NCI-H2227 (cell line): ENCODE results near the gene A3GALT2.

Source experiments
- DNase-seq: peaks from one replicate; lab custom pipeline; 2025; ENCODE audit not compliant: unreplicated experiment; lab: John Stamatoyannopoulos, UW

A3GALT2 gene

GRCh38 chr1:33320619-33321165, at the start of gene A3GALT2:
Gene A3GALT2 (minus strand): TSS chr1:33321098. CDS start chr1:33321098, 0 bp downstream.
- no peak for DNase-seq

- DNase-seq: no peak
Observed at GRCh38 chr1:33370301-33370700, 49.4 kb upstream of the A3GALT2 start.

DNA sequence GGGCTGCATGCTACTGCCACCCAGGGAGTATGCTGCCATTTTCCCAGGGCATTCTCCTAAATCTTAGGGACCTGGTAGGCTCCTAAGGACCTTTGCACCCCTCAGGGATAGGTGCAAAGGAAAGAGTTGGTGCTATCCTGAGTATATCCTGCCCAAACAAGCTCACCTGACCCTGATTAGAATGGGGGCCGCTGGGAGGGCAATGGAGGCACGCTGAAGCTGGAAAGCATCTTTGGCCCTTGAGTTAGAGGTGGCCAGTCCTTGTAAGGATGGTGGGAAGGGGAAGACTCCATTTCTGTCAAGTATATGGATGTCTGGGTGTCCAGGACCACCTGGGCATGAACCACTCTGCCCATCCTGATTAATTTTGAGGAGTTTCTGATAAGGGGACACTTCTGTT, 48.9 kb upstream of the A3GALT2 start:
- no peak for DNase-seq

DNA sequence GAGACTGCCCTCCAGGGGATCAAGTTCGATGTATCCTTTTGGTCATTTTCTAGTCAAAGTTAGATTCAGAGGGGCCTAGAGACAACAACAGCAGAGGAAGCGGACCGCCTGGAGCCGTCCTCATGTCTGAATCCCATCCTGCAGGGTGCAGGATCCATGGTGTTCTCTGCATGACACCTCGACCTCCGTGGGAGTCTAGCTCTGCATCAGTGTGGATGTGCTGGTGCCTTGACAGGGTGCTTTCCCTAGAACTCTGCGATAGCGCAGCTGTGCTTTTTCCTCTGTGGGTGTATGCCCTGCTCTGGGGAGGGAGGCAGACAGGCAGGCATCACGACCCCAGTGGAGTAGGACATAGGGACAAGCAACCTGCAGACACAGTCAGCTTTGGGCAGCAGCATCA, 48.2 kb upstream of the A3GALT2 start:
- no peak for DNase-seq

GRCh38 chr1:33368431-33368830, 47.5 kb upstream of the A3GALT2 start:
- DNase-seq: no peak

DNA sequence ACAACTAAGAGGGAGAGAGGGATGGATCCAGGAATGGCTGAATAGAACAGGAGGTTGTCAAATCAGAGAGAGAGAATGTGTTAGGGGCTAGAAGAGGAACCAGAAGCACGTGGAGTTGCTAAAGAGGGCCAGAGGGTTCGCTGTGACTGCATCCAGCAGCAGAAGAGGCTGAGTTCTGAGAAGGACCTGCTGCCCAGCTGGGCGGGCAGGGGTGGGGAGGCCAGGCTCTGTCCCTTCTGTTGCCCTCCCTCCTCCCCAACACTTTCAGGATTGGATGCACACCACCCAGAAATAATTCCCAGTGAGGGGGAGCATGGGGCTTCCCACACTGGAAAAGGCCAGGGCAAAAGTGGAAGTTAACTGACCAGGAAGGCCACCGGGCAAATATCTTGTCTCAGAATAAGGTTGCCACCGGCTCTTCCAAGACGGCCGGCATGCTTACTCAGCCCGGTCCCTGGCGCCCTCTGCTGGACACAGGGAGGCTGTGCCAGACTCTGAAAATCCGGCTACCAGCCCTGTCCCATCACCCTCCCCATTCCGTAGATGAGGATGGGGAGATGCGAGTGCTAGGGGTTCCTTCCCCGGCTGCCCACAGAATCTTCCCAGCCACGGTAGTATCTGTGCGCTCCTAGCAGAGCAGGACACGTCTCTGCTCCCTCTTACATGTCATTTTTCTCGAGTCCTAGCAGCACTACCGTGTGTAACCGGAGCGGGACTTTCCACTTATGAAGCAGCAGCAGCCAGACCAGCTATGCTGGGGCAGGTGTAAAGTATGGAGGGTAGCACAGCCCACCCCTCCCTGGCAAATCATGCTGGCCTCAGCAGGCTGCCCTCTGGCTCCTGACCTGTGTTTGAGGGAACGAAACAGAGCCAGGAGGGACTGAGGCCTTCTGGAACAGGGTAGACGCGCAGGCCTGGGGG, 46.8 kb upstream of the A3GALT2 start:
- DNase-seq: peak; percentile 89

DNA sequence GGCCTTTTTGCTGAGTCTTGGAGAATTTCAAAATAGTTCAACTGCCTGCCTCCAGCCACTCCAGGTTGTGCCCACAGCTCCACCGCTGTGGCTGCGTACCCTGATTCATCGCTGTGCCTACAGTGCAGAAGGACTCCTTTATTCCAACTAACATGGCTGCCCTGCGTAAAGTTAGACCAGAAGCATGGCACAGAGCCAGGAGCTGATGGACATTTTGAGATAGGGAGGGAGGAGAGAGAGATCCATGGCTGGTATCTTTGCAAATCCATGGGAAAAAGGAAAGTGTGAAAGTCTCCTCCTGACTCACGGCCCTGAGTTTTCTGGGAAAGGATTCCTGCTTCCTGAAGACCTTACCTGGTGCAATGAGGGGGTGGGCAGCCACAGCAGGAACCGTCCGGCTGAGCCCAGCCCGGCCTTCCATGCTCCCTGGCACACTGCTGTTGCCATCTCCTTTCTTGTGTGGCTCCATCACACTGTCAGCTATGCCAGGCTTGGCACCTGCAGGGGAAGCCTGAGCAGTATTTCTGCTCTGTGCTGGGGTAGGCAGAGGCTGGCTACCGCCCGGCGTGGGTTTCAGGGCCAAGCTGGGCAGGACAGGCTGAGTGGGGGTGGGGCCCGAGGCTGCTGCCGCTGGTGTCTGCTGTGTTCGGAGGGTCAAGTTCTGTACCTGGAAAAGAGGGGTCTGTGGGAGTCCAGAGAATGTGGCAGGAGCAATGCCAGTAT, 46.0 kb upstream of the A3GALT2 start:
- DNase-seq: no peak

GRCh38 chr1:33365560-33365997, 44.7 kb upstream of the A3GALT2 start:
- no peak for DNase-seq

DNA sequence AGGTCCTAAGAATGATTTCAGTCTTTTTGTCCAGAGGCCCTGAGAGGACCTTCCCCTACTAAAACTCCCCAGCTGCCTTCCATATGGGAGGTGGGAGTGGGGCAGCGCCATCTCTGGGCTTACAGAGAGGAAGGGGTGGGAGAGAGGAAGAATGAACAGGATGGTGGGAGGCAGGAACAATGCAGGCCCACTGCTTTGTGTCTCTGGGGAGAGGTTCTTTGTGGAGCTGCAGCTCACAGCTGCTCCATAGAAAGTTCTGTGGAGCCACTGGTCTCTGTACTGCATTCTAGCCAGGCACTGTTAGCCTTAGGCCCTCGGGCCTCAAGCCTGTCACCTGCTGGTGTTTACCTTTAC, 43.6 kb upstream of the A3GALT2 start:
- DNase-seq: no peak

DNA sequence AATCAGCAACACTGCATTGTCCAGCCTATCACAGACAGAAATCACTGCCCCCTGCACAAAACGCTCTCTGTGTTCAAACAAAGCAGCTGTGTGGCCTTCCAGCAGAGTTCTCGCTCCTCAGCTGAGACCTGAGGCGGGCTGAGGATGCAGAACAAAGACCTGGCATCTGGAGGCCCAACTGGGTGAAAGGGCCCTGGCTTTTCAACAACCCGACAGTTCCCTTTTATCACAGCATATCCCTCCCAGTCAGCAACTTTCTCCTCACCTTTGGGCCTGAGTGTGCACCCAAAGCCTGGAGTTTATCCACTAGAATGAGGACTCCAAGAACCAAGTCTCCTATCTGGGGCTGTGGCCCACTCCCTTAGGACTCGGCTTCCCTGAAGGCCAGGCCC, 42.6 kb upstream of the A3GALT2 start:
- DNase-seq: peak; percentile 47

DNA sequence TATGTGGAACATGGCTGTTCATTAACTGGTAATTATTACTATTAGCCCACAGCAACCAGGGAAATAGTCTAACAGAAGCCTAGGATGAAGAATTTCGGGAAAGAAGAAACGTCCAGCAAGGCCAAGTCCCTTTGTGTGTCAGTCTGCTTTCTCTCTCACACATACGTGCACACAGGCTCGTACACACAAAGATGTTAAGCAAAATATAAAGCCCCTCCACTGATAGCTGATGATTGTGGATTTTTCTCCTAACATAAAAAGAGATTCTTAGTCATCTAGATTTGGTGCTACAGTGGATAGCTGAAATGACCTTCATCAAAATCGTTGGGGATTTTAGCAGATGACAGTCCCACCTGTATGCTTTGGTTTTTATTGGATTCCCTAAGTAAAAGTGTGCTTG, 42.1 kb upstream of the A3GALT2 start:
- no peak for DNase-seq

GRCh38 chr1:33361532-33362235, 40.8 kb upstream of the A3GALT2 start:
- DNase-seq: no peak

- no peak for DNase-seq
Observed at GRCh38 chr1:33360367-33360766, 39.5 kb upstream of the A3GALT2 start.

DNA sequence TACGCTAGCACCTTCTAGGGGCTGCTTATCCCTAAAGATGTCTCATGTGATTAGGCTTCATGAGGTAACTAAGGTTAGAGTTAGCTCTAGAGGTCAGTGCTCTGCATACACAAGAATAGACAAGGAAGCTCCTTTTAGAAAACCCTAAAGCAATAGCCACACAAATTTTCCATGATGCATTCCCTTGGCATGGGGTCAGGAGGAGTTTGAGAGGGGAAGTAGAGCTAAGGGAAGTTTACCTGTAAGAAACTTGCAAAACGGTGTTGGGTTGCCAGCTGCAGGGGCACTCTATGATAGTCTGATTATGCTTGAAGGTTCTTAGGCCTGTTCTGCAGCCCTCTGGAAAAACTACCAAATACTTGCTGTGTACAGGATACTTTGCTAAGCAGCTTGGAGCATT, 39.0 kb upstream of the A3GALT2 start:
- DNase-seq: no peak

DNA sequence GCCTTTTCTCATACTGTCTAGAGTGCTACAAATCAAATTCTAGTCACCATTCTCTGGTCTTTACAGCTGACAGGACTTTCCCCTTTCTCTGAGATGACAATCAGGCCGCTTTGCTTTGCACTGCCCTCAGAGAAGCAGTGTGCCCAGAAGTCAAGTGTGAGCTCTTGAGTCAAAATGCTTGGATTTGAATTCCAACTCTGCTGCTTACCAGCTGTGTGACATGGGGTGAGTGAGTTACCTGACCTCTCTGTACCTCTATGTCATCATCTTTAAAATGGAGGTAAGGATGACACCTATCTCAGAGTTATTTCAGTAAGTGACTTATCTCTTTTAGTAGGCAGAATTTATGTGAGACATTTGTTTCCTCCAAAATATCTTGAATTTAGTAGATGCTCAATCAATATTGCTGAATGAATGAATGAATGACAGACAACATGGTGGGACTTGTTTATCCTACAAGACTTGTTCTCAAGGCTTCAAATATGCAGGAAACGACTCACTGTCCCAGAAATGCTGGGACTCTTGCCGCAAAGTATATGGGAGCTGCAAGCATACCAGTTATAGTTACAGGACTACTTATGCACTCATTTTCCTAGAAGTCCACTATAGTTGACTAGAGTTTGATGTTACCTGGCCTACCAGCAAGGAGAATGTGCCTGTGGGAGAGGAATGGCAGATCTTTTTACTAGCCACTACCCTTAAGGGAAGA, 38.1 kb upstream of the A3GALT2 start:
- no peak for DNase-seq

DNA sequence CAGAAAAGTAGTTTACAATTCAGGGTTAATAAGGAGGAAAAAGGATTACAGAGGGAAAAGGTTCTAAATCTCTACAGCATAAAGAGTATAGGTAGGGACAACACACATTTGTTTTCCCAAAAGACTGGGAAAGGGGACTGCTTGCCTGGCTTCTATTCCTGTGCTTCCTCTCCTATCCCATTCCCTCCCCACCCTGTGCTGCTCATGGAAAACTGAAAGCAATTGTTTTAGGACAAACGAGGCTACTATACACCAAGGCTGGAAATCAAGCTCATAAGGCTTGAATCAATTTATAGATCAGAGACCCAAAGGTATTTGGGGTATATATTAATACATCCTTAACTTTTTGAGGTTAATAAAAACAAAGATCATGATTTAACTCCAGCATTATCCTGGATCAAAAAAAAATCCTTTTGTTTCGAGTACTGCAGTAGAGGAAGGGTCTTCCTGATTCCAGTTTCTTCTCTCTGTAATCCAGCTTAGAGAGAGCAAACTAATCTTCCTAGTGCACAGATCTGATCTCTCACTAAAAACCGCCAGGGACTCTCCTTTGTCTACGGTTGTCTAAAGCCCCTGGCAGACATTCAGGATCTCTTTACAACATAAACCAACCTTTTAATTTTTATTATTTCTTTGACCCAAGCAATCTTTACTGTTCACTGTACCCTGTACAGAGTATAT, 37.4 kb upstream of the A3GALT2 start:
- no peak for DNase-seq

GRCh38 chr1:33357099-33357498, 36.2 kb upstream of the A3GALT2 start:
- no peak for DNase-seq

DNA sequence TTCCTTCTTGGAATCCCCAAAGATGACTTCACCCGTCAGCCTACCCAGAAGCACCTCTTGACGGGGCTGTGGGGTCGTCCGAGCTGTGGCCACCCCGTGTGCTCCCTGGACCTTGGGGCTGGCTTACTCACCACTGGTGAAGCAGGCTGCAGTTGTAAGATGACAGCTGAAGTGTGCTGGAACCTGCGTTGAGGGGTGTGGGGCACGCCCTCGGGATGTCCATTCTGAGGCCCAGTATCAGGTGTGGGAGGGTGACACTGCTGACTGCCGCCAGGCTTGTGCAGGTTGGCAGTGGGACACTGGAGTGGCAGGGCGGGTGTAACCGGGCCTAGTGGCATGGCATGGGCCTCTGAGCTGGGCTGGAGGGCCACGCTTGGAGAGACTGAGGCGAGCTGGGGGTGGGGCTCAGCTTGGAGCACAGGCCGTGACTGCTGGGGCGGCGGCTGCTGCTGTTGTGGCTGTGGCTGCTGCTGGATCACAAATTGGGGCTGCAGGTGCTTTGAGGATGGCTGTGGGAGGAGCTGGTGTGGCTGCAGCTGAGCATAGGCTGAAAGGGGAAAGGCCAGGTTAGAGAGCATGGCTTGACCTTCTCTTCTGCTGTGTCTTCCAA, 33.9 kb upstream of the A3GALT2 start:
- no peak for DNase-seq

GRCh38 chr1:33353531-33353930, 32.6 kb upstream of the A3GALT2 start:
- DNase-seq: no peak

DNA sequence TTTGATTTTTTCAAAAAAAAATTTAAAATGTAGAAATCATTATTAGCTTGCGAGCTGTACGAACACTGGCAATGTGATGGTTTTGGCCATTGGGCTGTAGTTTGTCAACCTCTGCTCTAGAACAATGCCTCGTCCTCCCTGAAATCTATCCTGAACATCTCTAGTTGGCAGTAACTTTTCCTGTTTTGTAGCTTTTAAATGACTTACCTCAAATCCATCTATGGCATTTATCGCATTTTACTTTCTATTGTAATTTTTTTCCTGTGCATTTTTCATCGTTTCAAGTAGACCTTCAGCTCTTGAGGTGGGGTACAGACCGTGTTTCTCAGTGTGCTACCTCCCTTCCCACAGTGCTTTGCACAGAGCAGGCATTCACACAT, 30.4 kb upstream of the A3GALT2 start:
- DNase-seq: no peak
